Caco-2 (cell line): ENCODE results near the gene STEAP3. TPM values are rescaled to one million over a fixed set of nuclear protein-coding genes. Genes with fewer than 3 reads are reported as not detected.
A peak's percentile ranks its signal among the peaks of the same experiment; 100 is the strongest.

Experiments
- BruUV-seq: library from RNA; stranded (reverse); fragments of 400-500 nt; replicated peaks from 2 replicates; lab custom pipeline; 2021; lab: Mats Ljungman, UMichigan
- CTCF ChIA-PET: fragments of 300-600 bp; sonication (Branson Sonifier 250); formaldehyde crosslinking; loops from one replicate; lab custom pipeline; 2022; ENCODE audit warnings: antibody characterized with exemption; lab: Charles Lee
- POLR2A ChIA-PET: fragments of 300-600 bp; sonication (Branson Sonifier 250); formaldehyde crosslinking; loops from one replicate; lab custom pipeline; 2022; ENCODE audit warnings: antibody characterized with exemption; lab: Charles Lee
- DNase-seq, 2 experiments: peaks; one replicate each; pipeline versions ENCODE4 v3.0.0 to v3.0.0-alpha.2; 2020 to 2022
- H3K27me3 ChIP-seq: replicated peaks from 2 replicates; pipeline ENCODE4 v1.6.0; 2011; ENCODE audit warnings: low read length; ENCODE audit not compliant: control insufficient read depth, insufficient read depth
- H3K36me3 ChIP-seq: 2 replicates; pipeline ENCODE4 v1.5.1; 2011; ENCODE audit warnings: low read length; ENCODE audit not compliant: control insufficient read depth, insufficient read depth
- H3K4me1 ChIP-seq: fragments of 250-450 bp; sonication (Bioruptor Pico); 2 replicates; pipeline ENCODE4 v1.5.1; 2020; ENCODE audit warnings: mild to moderate bottlenecking
- H3K4me3 ChIP-seq: 2 replicates; pipeline ENCODE4 v1.5.1; 2011; ENCODE audit warnings: low read depth, mild to moderate bottlenecking, control low read depth, low read length
- H3K9me3 ChIP-seq: fragments of 250-450 bp; sonication (Bioruptor Pico); 2 replicates; pipeline ENCODE4 v1.5.1; 2020; ENCODE audit warnings: mild to moderate bottlenecking, moderate library complexity
- H3K27ac Mint-ChIP-seq: one replicate; pipeline ENCODE4 v1.8.0; 2022; ENCODE audit warnings: mixed read lengths; ENCODE audit not compliant: unreplicated experiment
- H3K27me3 Mint-ChIP-seq: one replicate; pipeline ENCODE4 v1.8.0; 2022; ENCODE audit warnings: mixed read lengths; ENCODE audit not compliant: insufficient read depth, unreplicated experiment
- H3K36me3 Mint-ChIP-seq: one replicate; pipeline ENCODE4 v1.8.0; 2022; ENCODE audit warnings: mild to moderate bottlenecking, mixed read lengths; ENCODE audit not compliant: insufficient read depth, unreplicated experiment
- H3K4me1 Mint-ChIP-seq: one replicate; pipeline ENCODE4 v1.8.0; 2022; ENCODE audit warnings: low read depth, mixed read lengths; ENCODE audit not compliant: unreplicated experiment
- H3K4me3 Mint-ChIP-seq: one replicate; pipeline ENCODE4 v1.8.0; 2022; ENCODE audit warnings: mild to moderate bottlenecking, moderate library complexity, mixed read lengths; ENCODE audit not compliant: unreplicated experiment
- H3K9me3 Mint-ChIP-seq: one replicate; pipeline ENCODE4 v1.8.0; 2022; ENCODE audit warnings: mixed read lengths; ENCODE audit not compliant: unreplicated experiment
- CTCF ChIP-seq, 2 experiments: fragments of 200-600 bp in 1 of 2; IDR thresholded peaks; 1 replicate in 1 of 2; 2 replicates in 1 of 2; pipeline versions ENCODE4 v1.5.1 to v1.8.0; 2011 to 2022; ENCODE audit warnings: antibody characterized with exemption in 1 of 2, control low read depth in 1 of 2, inconsistent platforms in 1 of 2, low read depth in 1 of 2, low read length in 1 of 2, mild to moderate bottlenecking in 1 of 2, moderate library complexity in 1 of 2; ENCODE audit not compliant: insufficient read depth in 1 of 2, severe bottlenecking in 1 of 2, unreplicated experiment in 1 of 2
- intact Hi-C: fragments of 100-400 bp; cut with micrococcal nuclease; formaldehyde crosslinking; loops from one replicate; pipeline ENCODE4 v1.10.0; 2022; ENCODE audit not compliant: unreplicated experiment
- total RNA-seq: library from RNA; stranded (reverse); gene quantifications from 2 replicates; pipeline ENCODE4 v1.2.3, GENCODE V29; 2022

The STEAP3 gene
- total RNA-seq, 1 experiment from 2014 or later, result 20.4 TPM

DNA sequence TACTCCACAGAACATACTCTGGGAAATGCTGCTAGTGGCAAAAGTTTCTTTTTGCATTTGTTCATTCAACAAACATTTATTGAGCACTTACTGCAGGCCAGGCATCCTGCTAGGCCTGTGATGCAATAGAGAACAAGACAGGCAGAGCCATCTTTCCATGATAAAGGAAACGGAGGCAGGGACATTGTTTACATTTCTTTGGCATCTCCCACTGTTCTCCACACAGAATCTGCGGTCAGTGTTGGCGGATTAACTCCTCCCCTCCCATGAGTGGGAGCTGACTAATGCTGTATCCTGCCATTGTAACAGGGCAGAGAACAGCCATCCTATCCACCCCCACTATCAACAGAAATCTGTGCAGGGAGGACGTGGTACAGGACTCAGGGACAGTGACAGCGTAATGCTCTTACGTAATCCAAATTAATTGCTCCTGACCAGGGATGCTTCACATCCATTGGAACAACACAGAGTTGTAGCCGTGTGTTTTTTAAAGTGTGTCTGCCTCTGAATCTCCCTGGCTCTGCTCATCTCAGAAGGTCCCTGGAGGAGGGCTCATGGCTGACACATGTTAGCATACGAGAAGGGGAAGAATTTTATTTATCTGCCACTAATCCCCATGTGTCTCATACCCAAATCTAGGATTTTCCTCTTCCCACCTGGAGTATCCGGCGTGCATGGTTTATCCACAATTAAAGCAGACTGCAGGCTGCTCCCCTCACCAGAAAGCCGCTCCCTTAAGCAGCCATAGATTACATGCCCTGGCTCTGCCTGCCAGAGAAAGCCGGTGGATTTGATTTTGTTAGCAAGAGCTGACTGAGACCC is 32.3 kb downstream of the STEAP3 start:
- H3K36me3 ChIP-seq, result peaks cover 2% of the 10 kb centered on the region; the same call in 1 of the 2 replicates
- no peak overlapping the region for H3K4me3 Mint-ChIP-seq
- POLR2A ChIA-PET, result interaction anchor here (1.0 kb wide), 1 partner anchor 32 kb away, joined by 6 read pairs; the partner anchor contains the start of gene STEAP3
- no peak for DNase-seq
- no TSS peak for BruUV-seq
- H3K9me3 Mint-ChIP-seq, result no peaks in the 10 kb centered on the region
- no peaks in the 10 kb centered on the region for H3K27me3 Mint-ChIP-seq
- intact Hi-C loops, result no loop called here
- no peaks in the 10 kb centered on the region for H3K27me3 ChIP-seq
- H3K4me3 ChIP-seq, result no peak overlapping the region
- CTCF ChIA-PET, result no interaction called here
- no peaks in the 10 kb centered on the region for H3K9me3 ChIP-seq
- peak overlapping the region; percentile 91 for H3K27ac Mint-ChIP-seq
- peaks cover 45% of the 10 kb centered on the region for H3K4me1 ChIP-seq
- peaks cover 5% of the 10 kb centered on the region for H3K36me3 Mint-ChIP-seq
- no peak for TF ChIP-seq CTCF (IDR thresholded peaks at IDR 0.05; ENCODE audit: insufficient read depth in 1 of 2, low read depth in 1 of 2, low read length in 1 of 2, severe bottlenecking in 1 of 2, unreplicated experiment in 1 of 2)
- peaks cover 22% of the 10 kb centered on the region for H3K4me1 Mint-ChIP-seq

DNA sequence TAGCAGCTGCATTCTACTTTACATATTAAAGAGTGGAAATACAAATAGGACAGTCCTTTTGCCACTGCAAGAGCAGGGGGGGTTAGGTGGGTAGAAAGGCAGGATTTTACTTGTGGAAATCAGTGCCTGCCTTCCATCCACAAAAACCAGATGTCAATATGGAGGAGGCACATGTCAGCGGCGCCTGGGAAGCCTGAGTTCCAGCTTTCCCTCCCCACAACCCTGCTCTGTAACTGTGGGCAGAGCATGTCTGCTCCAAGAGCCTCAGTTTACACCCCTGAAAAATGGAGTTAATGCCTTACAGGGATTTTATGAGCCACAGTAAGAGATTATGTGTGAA is 32.9 kb downstream of the STEAP3 start:
- no peaks in the 10 kb centered on the region for H3K27me3 ChIP-seq
- peaks cover 22% of the 10 kb centered on the region for H3K4me1 Mint-ChIP-seq
- no peak for TF ChIP-seq CTCF (IDR thresholded peaks at IDR 0.05; ENCODE audit: insufficient read depth in 1 of 2, low read depth in 1 of 2, low read length in 1 of 2, severe bottlenecking in 1 of 2, unreplicated experiment in 1 of 2)
- no peak overlapping the region for H3K4me3 Mint-ChIP-seq
- H3K27me3 Mint-ChIP-seq, result no peaks in the 10 kb centered on the region
- peak overlapping the region; percentile 91 for H3K27ac Mint-ChIP-seq
- H3K36me3 Mint-ChIP-seq, result peaks cover 5% of the 10 kb centered on the region
- no TSS peak for BruUV-seq
- H3K36me3 ChIP-seq, result peaks cover 2% of the 10 kb centered on the region; the same call in 1 of the 2 replicates
- no peak for DNase-seq
- H3K4me1 ChIP-seq, result peaks cover 45% of the 10 kb centered on the region
- H3K9me3 Mint-ChIP-seq, result no peaks in the 10 kb centered on the region
- POLR2A ChIA-PET, result no interaction called here
- intact Hi-C loops, result no loop called here
- no peak overlapping the region for H3K4me3 ChIP-seq
- CTCF ChIA-PET, result no interaction called here
- no peaks in the 10 kb centered on the region for H3K9me3 ChIP-seq

DNA sequence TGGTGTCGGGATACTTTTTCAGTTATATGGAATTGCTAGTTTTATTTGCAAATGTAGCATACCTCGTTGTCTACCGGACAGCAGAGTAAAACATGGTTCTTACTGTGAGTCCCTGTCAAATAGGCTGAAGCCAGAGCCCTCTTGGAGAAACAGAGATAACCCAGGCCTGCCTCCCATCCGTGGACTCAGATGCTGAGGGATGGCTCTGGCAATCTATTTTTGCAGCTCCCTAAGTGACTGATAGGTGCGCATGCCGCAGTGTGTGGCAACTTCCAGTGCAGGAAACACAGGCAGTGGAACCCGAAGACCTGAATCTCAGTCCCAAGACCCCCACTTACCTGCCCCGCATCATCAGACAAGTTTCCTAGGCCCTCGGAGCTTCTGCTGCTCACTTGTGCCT is 33.6 kb downstream of the STEAP3 start:
- ChIA-PET POLR2A (no interaction called here), CTCF (no interaction called here)
- Mint-ChIP-seq H3K4me3 (no peak overlapping the region), H3K27me3 (no peaks in the 10 kb centered on the region), H3K36me3 (peaks cover 5% of the 10 kb centered on the region), H3K27ac (peak overlapping the region; percentile 91), H3K9me3 (no peaks in the 10 kb centered on the region), H3K4me1 (peaks cover 22% of the 10 kb centered on the region)
- no TSS peak for BruUV-seq
- no peak for TF ChIP-seq CTCF (IDR thresholded peaks at IDR 0.05; ENCODE audit: insufficient read depth in 1 of 2, low read depth in 1 of 2, low read length in 1 of 2, severe bottlenecking in 1 of 2, unreplicated experiment in 1 of 2)
- Histone ChIP-seq H3K36me3 (peaks cover 2% of the 10 kb centered on the region; the same call in 1 of the 2 replicates), H3K27me3 (no peaks in the 10 kb centered on the region), H3K9me3 (no peaks in the 10 kb centered on the region), H3K4me1 (peaks cover 45% of the 10 kb centered on the region), H3K4me3 (no peak overlapping the region)
- intact Hi-C loops, result no loop called here
- DNase-seq, result no peak
